Activated CD8-positive, alpha-beta memory T cell treated with anti-CD3 and anti-CD28 coated beads, Interleukin-2, amount 50 U/mL, for 24 hours (primary cell): ENCODE measurements around the gene CNDP2.
"Not testable (repeated sequence)": the region's sequence is repeated elsewhere in the genome, so short reads cannot be mapped to it uniquely, and the experiment has no call there.

ENCODE experiments used
- DNase-seq: peaks from one replicate; pipeline ENCODE4 v3.0.0-alpha.2; 2020; ENCODE audit errors: extremely low read depth

The CNDP2 gene

GRCh38 chr18:74500372-74500771 lies 4.2 kb downstream of the CNDP2 start:
- DNase-seq = no peak

- DNase-seq = not testable (repeated sequence)
Measured at GRCh38 chr18:74500774-74501173, 4.6 kb downstream of the CNDP2 start.

- no peak for DNase-seq
Measured at GRCh38 chr18:74501386-74501785, 5.2 kb downstream of the CNDP2 start.

GRCh38 chr18:74503137-74503536 lies 7.0 kb downstream of the CNDP2 start:
- DNase-seq = no peak

GRCh38 chr18:74505776-74506175 lies 9.6 kb downstream of the CNDP2 start:
- DNase-seq = no peak

GRCh38 chr18:74506448-74507084 lies 10.4 kb downstream of the CNDP2 start:
- no peak for DNase-seq

- DNase-seq = no peak
Measured at GRCh38 chr18:74507097-74507881, 11.1 kb downstream of the CNDP2 start.

- DNase-seq = no peak
Measured at GRCh38 chr18:74507927-74508326, 11.8 kb downstream of the CNDP2 start.

GRCh38 chr18:74508366-74508765 lies 12.2 kb downstream of the CNDP2 start:
- no peak for DNase-seq

- DNase-seq = no peak
Measured at GRCh38 chr18:74508821-74509225, 12.7 kb downstream of the CNDP2 start.

- no peak for DNase-seq
Measured at GRCh38 chr18:74509856-74510769, 13.9 kb downstream of the CNDP2 start.

GRCh38 chr18:74510770-74511095 lies 14.6 kb downstream of the CNDP2 start:
- no peak for DNase-seq

- no peak for DNase-seq
Measured at GRCh38 chr18:74511823-74512222, 15.7 kb downstream of the CNDP2 start.

GRCh38 chr18:74512321-74513053 lies 16.3 kb downstream of the CNDP2 start:
- DNase-seq = no peak

- DNase-seq = no peak
Measured at GRCh38 chr18:74513149-74513882, 17.2 kb downstream of the CNDP2 start.

GRCh38 chr18:74513883-74514205 lies 17.7 kb downstream of the CNDP2 start:
- DNase-seq = no peak

GRCh38 chr18:74514860-74515495 lies 18.8 kb downstream of the CNDP2 start:
- no peak for DNase-seq

- no peak for DNase-seq
Measured at GRCh38 chr18:74515620-74516231, 19.6 kb downstream of the CNDP2 start.

- no peak for DNase-seq
Measured at GRCh38 chr18:74516271-74517235, 20.4 kb downstream of the CNDP2 start.
